C4-2B (cell line): ENCODE data around the gene B9D2.

Experiments used
- CTCF ChIP-seq: fragments of 450-650 bp; conservative IDR thresholded peaks from 2 replicates; pipeline ENCODE4 v1.5.1; 2017; ENCODE audit warnings: mild to moderate bottlenecking
- ZFX ChIP-seq: fragments of 450-650 bp; IDR thresholded peaks from 2 replicates; pipeline ENCODE4 v1.6.1; 2017

GRCh38 chr19:41351339-41352245 lies 12.4 kb downstream of the B9D2 start:
- TF ChIP-seq CTCF (no peak), ZFX (no peak)
